Measurements from ENCODE around the gene OR3A1.

DNA sequence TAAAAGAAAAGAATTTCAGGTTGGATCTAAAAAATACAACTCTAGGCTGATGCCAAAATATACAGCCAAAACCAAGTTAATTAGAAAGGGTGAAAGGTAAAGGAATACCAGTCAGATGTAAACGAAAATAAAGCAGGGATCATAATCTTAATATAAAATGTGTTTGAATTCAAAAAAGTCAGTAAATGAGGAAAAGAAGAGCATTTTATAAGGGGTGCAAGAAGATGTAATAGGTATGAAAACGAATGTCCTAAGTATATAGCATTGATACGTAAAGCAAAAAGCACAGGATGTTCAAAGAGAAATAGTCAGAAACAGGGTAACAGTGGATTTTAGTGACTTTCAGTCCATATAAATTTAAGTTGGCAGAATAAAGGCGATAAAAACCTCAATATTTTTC, 2.5 kb downstream of the OR3A1 start:
- TF ChIP-seq, protein P1, sequence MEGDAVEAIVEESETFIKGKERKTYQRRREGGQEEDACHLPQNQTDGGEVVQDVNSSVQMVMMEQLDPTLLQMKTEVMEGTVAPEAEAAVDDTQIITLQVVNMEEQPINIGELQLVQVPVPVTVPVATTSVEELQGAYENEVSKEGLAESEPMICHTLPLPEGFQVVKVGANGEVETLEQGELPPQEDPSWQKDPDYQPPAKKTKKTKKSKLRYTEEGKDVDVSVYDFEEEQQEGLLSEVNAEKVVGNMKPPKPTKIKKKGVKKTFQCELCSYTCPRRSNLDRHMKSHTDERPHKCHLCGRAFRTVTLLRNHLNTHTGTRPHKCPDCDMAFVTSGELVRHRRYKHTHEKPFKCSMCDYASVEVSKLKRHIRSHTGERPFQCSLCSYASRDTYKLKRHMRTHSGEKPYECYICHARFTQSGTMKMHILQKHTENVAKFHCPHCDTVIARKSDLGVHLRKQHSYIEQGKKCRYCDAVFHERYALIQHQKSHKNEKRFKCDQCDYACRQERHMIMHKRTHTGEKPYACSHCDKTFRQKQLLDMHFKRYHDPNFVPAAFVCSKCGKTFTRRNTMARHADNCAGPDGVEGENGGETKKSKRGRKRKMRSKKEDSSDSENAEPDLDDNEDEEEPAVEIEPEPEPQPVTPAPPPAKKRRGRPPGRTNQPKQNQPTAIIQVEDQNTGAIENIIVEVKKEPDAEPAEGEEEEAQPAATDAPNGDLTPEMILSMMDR (IDR thresholded peaks at IDR 0.05): no peak
- TF ChIP-seq ZFX (IDR thresholded peaks at IDR 0.05; ENCODE audit: borderline replicate concordance): no peak
